ENCODE data around the gene EP400.
"Not testable (repeated sequence)": the region's sequence is repeated elsewhere in the genome, so short reads cannot be mapped to it uniquely, and the experiment has no call there.

The EP400 gene

DNA sequence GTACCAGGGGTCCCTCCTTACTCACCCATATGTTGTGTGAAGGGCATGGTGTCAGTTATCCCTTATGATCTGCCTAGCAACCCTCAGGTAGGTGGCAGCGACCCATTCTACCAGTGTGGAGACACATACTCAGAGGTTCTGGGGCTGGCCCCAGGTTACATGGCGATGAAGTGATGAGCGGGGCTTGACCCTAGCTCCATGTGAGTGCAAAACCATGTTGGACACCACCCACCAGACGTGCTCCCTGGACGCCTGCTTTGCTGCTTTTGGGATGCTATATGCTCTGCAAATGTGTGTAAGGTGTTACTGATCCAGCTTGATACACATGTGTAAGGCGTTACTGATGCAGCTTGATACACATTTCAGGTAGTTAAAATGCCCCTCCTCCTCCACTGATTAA is 33.3 kb downstream of the EP400 start:
- H3K9ac ChIP-seq (ENCODE audit: low read length in 2 of 2): no peak overlapping the region
- H3K4me3 ChIP-seq (ENCODE audit: low read length in 2 of 2): no peak overlapping the region
- H3K27ac ChIP-seq (ENCODE audit: low read length): no peak overlapping the region
- no peaks in the 10 kb centered on the region for H3K27me3 ChIP-seq (ENCODE audit: control insufficient read depth in 1 of 2, insufficient read depth in 2 of 2, low read length in 2 of 2)
- peaks cover 1% of the 10 kb centered on the region for H3K4me1 ChIP-seq (ENCODE audit: control insufficient read depth, insufficient read depth, low read length)
- H3K9me3 ChIP-seq (ENCODE audit: control insufficient read depth in 2 of 2, low read length in 2 of 2): no peaks in the 10 kb centered on the region
- peaks cover 36 to 55% of the 10 kb centered on the region in 2 donors for H3K36me3 ChIP-seq (ENCODE audit: control insufficient read depth in 2 of 2, insufficient read depth in 2 of 2, low read length in 2 of 2)

DNA sequence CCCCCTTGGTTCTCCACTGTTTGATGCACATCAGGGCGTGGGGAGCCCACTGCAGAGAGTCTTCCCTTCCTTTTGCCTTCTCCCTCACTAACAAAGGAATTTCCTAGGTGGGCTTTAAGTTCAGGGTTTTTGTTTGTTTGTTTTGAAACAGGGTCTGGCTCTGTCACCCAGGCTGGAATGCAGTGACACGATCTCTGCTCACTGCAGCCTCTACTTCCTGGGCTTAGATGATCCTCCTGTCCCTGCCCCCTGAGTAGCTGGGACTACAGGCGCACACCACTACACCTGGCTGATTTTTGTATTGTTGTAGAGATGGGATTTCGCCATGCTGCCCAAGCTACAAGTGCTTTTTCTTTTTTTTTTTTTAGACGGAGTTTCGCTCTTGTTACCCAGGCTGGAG is 33.8 kb downstream of the EP400 start:
- no peak overlapping the region for H3K4me3 ChIP-seq (ENCODE audit: low read length in 2 of 2)
- no peak overlapping the region for H3K27ac ChIP-seq (ENCODE audit: low read length)
- peaks cover 4% of the 10 kb centered on the region for H3K4me1 ChIP-seq (ENCODE audit: control insufficient read depth, insufficient read depth, low read length)
- H3K9me3 ChIP-seq (ENCODE audit: control insufficient read depth in 2 of 2, low read length in 2 of 2): no peaks in the 10 kb centered on the region
- no peaks in the 10 kb centered on the region for H3K27me3 ChIP-seq (ENCODE audit: control insufficient read depth in 1 of 2, insufficient read depth in 2 of 2, low read length in 2 of 2)
- peaks cover 36 to 60% of the 10 kb centered on the region in 2 donors for H3K36me3 ChIP-seq (ENCODE audit: control insufficient read depth in 2 of 2, insufficient read depth in 2 of 2, low read length in 2 of 2)
- no peak overlapping the region for H3K9ac ChIP-seq (ENCODE audit: low read length in 2 of 2)

DNA sequence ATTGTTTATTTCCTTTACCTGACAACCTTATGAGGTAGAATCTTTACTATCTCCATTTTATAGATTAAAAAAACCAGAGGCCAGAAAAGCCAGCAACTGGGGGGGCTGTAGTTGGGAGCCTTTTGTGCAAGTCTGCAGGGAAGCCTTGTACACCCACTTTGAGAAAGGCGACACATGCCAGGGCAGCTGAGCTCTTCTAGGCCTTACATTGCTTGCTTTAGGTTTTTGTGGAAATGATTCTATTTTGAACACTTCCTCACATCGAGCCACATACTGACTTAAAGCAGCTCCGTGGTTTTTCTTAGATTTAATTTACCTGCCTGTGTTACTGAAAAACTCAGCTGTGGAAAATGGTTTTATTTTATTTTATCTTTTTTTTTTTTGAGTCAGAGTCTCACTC is 34.6 kb downstream of the EP400 start:
- Histone ChIP-seq H3K27ac (ENCODE audit: low read length) (no peak overlapping the region), H3K36me3 (ENCODE audit: control insufficient read depth in 2 of 2, insufficient read depth in 2 of 2, low read length in 2 of 2) (peaks cover 40 to 67% of the 10 kb centered on the region in 2 donors), H3K4me3 (ENCODE audit: low read length in 2 of 2) (no peak overlapping the region), H3K27me3 (ENCODE audit: control insufficient read depth in 1 of 2, insufficient read depth in 2 of 2, low read length in 2 of 2) (no peaks in the 10 kb centered on the region), H3K9me3 (ENCODE audit: control insufficient read depth in 2 of 2, low read length in 2 of 2) (no peaks in the 10 kb centered on the region), H3K4me1 (ENCODE audit: control insufficient read depth, insufficient read depth, low read length) (peaks cover 4% of the 10 kb centered on the region), H3K9ac (ENCODE audit: low read length in 2 of 2) (no peak overlapping the region)

DNA sequence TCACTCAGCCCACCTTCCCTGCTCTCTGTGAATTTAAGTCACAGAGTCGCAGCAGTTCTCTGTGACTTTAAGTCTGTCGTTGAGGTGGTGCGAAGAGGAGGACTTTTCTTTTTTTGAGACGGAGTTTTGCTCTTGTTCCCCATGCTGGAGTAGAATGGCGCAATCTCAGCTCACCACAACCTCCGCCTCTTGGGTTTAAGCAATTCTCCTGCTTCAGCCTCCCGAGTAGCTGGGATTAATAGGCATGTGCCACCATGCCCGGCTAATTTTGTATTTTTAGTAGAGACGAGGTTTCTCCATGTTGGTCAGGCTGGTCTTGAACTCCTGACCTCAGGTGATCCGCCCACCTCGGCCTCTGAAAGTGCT is 35.8 kb downstream of the EP400 start:
- not testable (repeated sequence) for H3K9ac ChIP-seq (ENCODE audit: low read length in 2 of 2); H3K27ac ChIP-seq (ENCODE audit: low read length); H3K4me1 ChIP-seq (ENCODE audit: control insufficient read depth, insufficient read depth, low read length); H3K4me3 ChIP-seq (ENCODE audit: low read length in 2 of 2); H3K9me3 ChIP-seq (ENCODE audit: control insufficient read depth in 2 of 2, low read length in 2 of 2); H3K27me3 ChIP-seq (ENCODE audit: control insufficient read depth in 1 of 2, insufficient read depth in 2 of 2, low read length in 2 of 2)
- peaks cover 44 to 71% of the 10 kb centered on the region in 2 donors for H3K36me3 ChIP-seq (ENCODE audit: control insufficient read depth in 2 of 2, insufficient read depth in 2 of 2, low read length in 2 of 2)

DNA sequence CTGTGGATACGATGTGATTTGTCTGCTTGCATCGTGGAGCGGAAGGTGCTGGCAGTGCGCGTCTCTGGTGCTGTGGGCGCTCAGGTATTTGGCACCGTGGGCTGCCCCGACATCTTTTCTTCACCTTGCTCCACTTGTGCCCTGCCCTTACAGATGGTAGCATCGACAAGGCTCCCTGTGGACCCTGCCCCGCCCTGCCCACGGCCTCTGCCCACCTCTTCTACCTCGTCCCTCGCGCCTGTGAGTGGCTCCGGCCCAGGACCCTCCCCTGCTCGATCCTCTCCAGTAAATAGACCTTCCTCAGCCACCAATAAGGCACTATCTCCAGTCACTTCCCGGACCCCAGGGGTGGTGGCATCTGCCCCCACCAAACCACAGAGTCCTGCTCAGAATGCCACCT is 36.6 kb downstream of the EP400 start:
- H3K36me3 ChIP-seq (ENCODE audit: control insufficient read depth in 2 of 2, insufficient read depth in 2 of 2, low read length in 2 of 2): peaks cover 40 to 74% of the 10 kb centered on the region in 2 donors

DNA sequence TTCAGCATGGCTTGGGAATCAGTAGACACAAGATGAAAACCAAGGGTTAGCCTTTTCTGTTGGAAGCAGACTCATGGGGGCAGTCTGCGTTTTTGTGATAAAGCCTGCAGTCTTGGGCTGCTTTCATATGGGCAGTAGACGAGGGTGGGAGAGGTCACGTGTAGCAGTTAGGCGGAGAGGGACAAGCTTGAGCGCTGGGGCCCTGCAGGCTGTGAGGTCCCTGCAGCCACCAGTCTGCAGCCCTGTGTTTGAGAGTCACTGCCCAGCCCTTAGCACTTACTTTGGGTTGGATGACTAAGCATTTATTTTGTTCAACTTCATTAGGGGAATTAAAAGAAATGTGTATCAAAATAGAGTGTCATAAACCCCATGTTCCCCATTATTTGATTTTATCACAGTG is 37.2 kb downstream of the EP400 start:
- Histone ChIP-seq H3K36me3 (ENCODE audit: control insufficient read depth in 2 of 2, insufficient read depth in 2 of 2, low read length in 2 of 2) (peaks cover 36 to 72% of the 10 kb centered on the region in 2 donors), H3K4me3 (ENCODE audit: low read length in 2 of 2) (no peak overlapping the region), H3K9ac (ENCODE audit: low read length in 2 of 2) (no peak overlapping the region), H3K9me3 (ENCODE audit: control insufficient read depth in 2 of 2, low read length in 2 of 2) (no peaks in the 10 kb centered on the region), H3K27me3 (ENCODE audit: control insufficient read depth in 1 of 2, insufficient read depth in 2 of 2, low read length in 2 of 2) (no peaks in the 10 kb centered on the region), H3K4me1 (ENCODE audit: control insufficient read depth, insufficient read depth, low read length) (peaks cover 4% of the 10 kb centered on the region), H3K27ac (ENCODE audit: low read length) (no peak overlapping the region)

More for the DNA sequence above, 36.6 kb downstream of the EP400 start:
- Histone ChIP-seq H3K4me1 (ENCODE audit: control insufficient read depth, insufficient read depth, low read length) (peaks cover 4% of the 10 kb centered on the region), H3K9ac (ENCODE audit: low read length in 2 of 2) (no peak overlapping the region), H3K27me3 (ENCODE audit: control insufficient read depth in 1 of 2, insufficient read depth in 2 of 2, low read length in 2 of 2) (no peaks in the 10 kb centered on the region), H3K9me3 (ENCODE audit: control insufficient read depth in 2 of 2, low read length in 2 of 2) (no peaks in the 10 kb centered on the region), H3K4me3 (ENCODE audit: low read length in 2 of 2) (no peak overlapping the region), H3K27ac (ENCODE audit: low read length) (no peak overlapping the region)

DNA sequence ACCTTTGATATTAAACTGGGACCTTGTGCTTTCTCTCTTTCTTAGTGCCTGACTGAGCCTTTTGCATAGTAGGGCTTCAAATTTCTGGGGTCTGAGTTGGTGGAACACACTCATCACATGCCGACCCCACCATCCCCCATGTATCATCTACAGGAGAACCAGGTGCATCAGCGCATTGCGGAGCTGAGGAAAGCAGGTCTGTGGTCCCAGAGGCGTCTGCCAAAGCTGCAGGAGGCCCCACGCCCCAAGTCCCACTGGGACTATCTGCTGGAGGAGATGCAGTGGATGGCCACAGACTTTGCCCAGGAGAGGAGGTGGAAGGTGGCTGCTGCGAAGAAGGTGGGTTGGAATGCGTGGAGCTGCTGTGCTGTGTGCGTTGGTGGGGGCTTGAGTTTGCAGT is 37.8 kb downstream of the EP400 start:
- peaks cover 4% of the 10 kb centered on the region for H3K4me1 ChIP-seq (ENCODE audit: control insufficient read depth, insufficient read depth, low read length)
- H3K27ac ChIP-seq (ENCODE audit: low read length): no peak overlapping the region
- no peaks in the 10 kb centered on the region for H3K9me3 ChIP-seq (ENCODE audit: control insufficient read depth in 2 of 2, low read length in 2 of 2)
- H3K27me3 ChIP-seq (ENCODE audit: control insufficient read depth in 1 of 2, insufficient read depth in 2 of 2, low read length in 2 of 2): no peaks in the 10 kb centered on the region
- H3K4me3 ChIP-seq (ENCODE audit: low read length in 2 of 2): no peak overlapping the region
- H3K9ac ChIP-seq (ENCODE audit: low read length in 2 of 2): no peak overlapping the region
- peaks cover 42 to 72% of the 10 kb centered on the region in 2 donors for H3K36me3 ChIP-seq (ENCODE audit: control insufficient read depth in 2 of 2, insufficient read depth in 2 of 2, low read length in 2 of 2)

DNA sequence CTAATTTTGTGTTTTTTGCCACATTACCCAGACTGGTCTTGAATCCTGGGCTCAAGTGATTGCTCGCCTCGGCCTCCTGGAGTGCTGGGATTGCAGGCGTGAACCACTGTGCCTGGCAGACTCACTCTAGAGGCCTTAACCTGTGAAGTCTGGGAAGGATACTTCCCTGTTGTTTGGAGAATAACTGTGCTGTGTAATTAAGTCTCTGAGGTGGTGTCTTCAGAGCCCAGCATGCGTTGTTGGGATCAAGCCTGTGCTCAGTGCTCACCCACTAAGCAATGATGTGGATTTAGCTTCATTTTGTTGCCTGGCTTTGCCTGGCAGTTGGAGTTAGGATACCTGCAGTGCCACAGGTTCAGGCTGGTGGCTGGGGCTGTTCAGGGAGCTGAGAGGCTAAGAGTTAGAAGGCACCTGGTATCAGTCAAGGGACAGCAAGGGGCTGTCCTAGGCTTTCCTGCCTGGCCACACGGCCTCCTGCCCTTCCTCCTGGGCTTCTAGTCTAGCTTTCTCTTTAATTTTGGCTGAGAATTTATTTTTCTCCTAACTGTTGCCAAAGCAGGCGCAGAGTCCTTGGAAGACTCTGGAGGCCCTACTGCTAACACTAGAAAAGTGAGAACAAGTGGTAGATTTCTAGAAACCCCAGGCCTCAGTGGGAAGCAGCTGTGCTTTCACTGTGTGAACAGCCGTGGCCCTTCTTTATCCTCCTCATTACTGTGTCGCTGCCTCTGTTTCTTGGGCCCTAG is 38.5 kb downstream of the EP400 start:
- Histone ChIP-seq H3K9me3 (ENCODE audit: control insufficient read depth in 2 of 2, low read length in 2 of 2) (no peaks in the 10 kb centered on the region), H3K27ac (ENCODE audit: low read length) (no peak overlapping the region), H3K36me3 (ENCODE audit: control insufficient read depth in 2 of 2, insufficient read depth in 2 of 2, low read length in 2 of 2) (peaks cover 46 to 74% of the 10 kb centered on the region in 2 donors), H3K9ac (ENCODE audit: low read length in 2 of 2) (no peak overlapping the region), H3K4me3 (ENCODE audit: low read length in 2 of 2) (no peak overlapping the region), H3K27me3 (ENCODE audit: control insufficient read depth in 1 of 2, insufficient read depth in 2 of 2, low read length in 2 of 2) (no peaks in the 10 kb centered on the region), H3K4me1 (ENCODE audit: control insufficient read depth, insufficient read depth, low read length) (peaks cover 4% of the 10 kb centered on the region)

DNA sequence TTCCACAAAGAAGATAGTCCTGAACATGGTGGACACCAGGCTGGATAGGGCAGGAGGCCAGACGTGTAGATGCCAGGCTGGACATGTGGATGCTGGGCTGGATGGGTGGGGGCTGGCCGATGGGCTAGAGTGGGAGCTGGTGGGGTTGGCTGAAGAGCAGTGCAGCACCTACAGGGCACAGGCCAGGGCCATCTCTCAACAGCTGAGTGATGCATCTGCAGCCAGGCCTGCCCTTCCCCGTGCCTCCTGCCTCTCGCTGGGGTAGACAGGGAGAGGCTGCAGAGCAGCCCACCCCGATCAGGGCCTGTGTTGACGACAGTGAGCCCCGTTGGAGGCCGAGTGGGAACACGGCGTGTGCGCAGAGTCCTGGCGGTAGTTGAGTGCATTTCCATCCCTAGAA is 39.3 kb downstream of the EP400 start:
- Histone ChIP-seq H3K36me3 (ENCODE audit: control insufficient read depth in 2 of 2, insufficient read depth in 2 of 2, low read length in 2 of 2) (peaks cover 51 to 77% of the 10 kb centered on the region in 2 donors), H3K4me1 (ENCODE audit: control insufficient read depth, insufficient read depth, low read length) (peaks cover 4% of the 10 kb centered on the region), H3K9me3 (ENCODE audit: control insufficient read depth in 2 of 2, low read length in 2 of 2) (no peaks in the 10 kb centered on the region), H3K27ac (ENCODE audit: low read length) (no peak overlapping the region), H3K9ac (ENCODE audit: low read length in 2 of 2) (no peak overlapping the region), H3K27me3 (ENCODE audit: control insufficient read depth in 1 of 2, insufficient read depth in 2 of 2, low read length in 2 of 2) (no peaks in the 10 kb centered on the region), H3K4me3 (ENCODE audit: low read length in 2 of 2) (no peak overlapping the region)

DNA sequence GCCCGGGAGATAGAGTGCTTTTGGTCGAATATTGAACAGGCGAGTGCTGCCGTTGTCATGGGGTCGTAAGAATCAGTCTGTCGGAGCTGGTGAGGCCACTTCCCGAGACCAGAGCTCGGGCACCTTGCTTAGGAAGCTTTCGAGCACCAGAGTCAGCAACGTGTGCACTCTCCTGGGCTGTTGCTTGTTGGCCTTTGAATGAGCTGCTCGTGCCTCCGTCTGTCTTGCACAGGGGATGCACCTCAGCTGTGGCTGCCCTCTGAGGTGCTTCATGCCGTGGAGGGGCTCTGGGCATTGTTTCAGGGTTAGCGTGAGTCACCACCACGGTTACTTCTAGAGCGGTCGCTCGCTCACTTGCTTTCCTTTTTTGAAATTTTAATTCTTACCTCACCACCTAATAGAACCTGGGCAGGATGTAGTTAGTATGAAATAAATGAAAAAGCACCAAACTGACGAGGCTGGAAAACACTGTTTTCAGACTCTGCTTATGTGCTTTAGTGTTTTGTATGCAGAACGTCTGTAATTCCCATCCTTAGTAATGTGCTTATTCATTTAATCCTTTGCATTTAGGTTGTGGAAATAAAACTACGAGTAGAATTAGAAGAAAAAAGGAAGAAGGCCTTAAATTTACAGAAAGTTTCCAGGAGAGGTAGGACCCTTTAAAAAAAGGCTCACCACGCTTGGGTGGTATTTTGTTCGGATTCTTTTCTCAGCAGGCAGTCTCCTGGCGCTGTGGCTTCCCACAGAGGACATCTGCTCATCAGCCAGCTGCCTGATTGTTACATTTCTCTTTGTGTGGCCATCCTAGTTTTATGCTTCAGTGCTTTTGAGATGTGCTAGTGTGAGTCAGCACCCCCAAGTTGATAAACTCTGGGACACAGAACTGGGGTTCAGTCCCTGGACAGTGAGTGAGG is 40.6 kb downstream of the EP400 start:
- Histone ChIP-seq H3K9ac (ENCODE audit: low read length in 2 of 2) (no peak overlapping the region), H3K4me1 (ENCODE audit: control insufficient read depth, insufficient read depth, low read length) (peaks cover 4% of the 10 kb centered on the region), H3K4me3 (ENCODE audit: low read length in 2 of 2) (no peak overlapping the region), H3K9me3 (ENCODE audit: control insufficient read depth in 2 of 2, low read length in 2 of 2) (no peaks in the 10 kb centered on the region), H3K36me3 (ENCODE audit: control insufficient read depth in 2 of 2, insufficient read depth in 2 of 2, low read length in 2 of 2) (peaks cover 63 to 80% of the 10 kb centered on the region in 2 donors), H3K27me3 (ENCODE audit: control insufficient read depth in 1 of 2, insufficient read depth in 2 of 2, low read length in 2 of 2) (no peaks in the 10 kb centered on the region), H3K27ac (ENCODE audit: low read length) (no peak overlapping the region)

DNA sequence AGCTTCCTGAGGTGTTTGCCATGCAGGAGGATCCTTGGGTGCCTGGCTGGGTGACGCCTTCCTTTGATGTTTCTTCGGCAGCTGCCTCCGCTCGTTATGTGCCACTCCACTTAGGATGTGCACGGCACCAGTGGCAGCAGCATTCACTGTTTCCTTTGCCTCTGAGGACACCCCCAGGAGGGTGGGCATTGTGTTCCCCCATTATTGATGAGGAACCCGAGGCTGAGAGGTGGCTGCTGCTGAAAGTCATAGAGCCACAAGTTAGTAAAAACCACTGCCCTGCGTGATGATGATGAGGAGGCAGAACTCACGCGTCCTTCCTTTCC is 41.2 kb downstream of the EP400 start:
- H3K4me1 ChIP-seq (ENCODE audit: control insufficient read depth, insufficient read depth, low read length): peaks cover 4% of the 10 kb centered on the region
- H3K27ac ChIP-seq (ENCODE audit: low read length): no peak overlapping the region

More for the DNA sequence above, 41.2 kb downstream of the EP400 start:
- H3K27me3 ChIP-seq (ENCODE audit: control insufficient read depth in 1 of 2, insufficient read depth in 2 of 2, low read length in 2 of 2): no peaks in the 10 kb centered on the region
- H3K9ac ChIP-seq (ENCODE audit: low read length in 2 of 2): no peak overlapping the region
- H3K36me3 ChIP-seq (ENCODE audit: control insufficient read depth in 2 of 2, insufficient read depth in 2 of 2, low read length in 2 of 2): peaks cover 67 to 80% of the 10 kb centered on the region in 2 donors
- H3K4me3 ChIP-seq (ENCODE audit: low read length in 2 of 2): no peak overlapping the region
- H3K9me3 ChIP-seq (ENCODE audit: control insufficient read depth in 2 of 2, low read length in 2 of 2): no peaks in the 10 kb centered on the region

Data from stomach smooth muscle (tissue), 2 donors.